ENCODE results near the gene HOGA1. TPM values are rescaled to one million over a fixed set of nuclear protein-coding genes. Genes with fewer than 3 reads are reported as not detected.
"Not testable (repeated sequence)": the region's sequence is repeated elsewhere in the genome, so short reads cannot be mapped to it uniquely, and the experiment has no call there.

HOGA1 gene
- polyA plus RNA-seq, 4 donors: 33.5 to 63.1 (median 47.4) TPM

DNA sequence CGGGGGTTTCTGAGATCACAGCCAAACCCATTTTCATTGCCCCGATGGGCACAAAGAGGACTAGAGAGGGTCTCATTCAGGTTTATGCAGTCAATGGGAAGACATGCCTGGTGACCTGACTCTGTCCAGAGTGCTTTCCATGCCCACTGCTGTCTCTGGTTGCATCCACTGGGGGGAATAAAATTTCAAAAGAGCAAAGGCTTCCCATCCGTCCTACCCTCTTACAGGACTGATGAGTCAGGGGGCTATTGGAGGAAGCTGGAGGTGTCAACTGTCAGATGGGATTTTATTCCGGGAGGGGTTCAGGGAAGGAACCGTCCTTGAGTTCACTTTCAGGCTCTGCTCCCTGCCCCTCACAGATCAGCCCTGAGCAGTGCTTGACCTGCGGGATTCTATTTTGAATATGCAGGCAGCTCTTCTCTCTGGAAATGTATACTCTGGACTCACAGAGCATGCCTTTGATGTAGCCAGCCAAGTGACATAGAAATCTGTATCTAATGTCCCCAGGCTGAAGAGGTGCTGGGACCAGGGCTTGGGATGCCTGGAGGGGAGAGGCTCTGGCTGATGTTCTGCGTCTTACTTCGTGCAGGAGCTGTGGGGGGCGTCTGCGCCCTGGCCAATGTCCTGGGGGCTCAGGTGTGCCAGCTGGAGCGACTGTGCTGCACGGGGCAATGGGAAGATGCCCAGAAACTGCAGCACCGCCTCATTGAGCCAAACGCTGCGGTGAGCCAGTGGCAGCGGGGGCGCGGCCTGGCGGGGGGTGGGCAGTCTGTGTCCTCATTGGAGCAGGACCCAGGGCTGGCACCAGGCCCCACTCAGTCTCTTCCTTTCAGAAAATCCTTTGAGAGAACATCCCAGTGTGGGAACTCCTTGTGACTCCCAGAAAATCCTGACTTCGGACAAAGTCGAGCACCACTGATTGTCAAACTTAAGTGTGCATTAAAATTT, 17.4 kb downstream of the HOGA1 start:
- DNase-seq (ENCODE audit: low read depth in 4 of 4, low spot score in 2 of 4): no peak

DNA sequence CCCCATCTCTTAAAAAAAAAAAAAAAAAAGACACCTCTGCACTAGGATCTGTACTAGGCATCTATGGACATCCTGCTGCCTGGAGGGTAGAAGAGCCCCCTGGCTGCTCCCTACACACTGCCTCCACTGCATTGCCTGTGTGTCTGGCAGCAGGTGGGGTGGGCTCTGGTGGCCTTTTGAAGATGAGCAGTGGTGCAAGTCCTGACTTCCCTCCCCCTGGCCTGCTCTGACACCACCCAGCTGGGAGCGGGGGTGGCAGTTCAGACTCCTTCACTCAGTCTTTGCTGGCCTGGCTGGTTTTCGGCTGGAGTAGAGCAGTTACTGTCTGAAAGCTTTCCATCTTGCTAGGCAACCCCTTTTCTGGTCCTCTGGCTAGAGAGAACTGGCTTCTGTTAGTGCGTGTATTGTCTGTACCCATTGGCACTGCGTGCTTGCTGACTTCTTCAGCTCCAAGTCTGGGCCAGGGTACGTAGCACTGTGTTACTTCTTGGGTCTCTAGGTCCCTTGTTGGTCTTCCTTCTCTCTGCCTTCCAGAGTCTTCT, 23.0 kb downstream of the HOGA1 start:
- DNase-seq (ENCODE audit: low read depth in 4 of 4, low spot score in 2 of 4): no peak

DNA sequence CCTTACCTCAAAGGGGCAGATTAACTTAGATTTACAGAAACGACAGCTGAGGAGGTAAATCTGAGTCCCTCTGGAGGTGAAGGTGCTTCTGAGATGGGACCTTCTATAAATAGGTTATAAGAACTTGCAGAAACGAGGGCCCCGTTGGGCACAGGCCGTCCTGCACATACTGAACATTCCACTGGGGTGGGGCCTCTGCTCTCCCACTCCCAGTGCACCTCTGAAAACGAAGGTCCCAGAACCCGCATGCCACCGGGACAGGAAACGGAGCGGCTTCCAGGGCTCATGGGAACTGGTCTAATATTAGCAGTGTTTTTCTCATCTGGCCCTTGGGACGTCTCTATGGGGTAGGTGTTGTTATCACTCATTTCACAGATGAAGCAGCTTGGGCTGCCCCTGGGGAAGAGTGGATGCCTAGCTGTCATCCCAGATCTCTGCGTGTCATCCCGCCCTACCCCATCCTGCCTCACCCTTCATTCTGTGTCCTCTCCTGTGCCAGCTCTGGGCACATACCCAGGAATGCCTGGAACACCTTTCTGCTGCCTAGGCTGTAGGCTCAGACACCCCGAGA, 24.9 kb downstream of the HOGA1 start:
- DNase-seq (ENCODE audit: low read depth in 4 of 4, low spot score in 2 of 4): no peak

DNA sequence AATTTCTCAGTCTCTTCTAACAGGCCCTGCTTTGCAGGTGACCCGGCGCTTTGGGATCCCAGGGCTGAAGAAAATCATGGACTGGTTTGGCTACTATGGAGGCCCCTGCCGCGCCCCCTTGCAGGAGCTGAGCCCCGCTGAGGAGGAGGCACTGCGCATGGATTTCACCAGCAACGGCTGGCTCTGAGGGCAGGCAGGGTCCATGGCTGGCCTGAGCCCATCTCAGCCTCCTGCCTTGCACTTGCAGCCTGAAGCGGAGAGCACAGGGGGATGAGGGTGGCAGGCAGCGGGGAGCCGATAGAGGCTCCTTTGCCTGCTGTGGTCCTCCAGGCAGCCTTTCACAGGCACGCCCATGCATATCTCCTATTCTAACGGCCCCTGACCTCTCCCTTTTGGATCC, 27.3 kb downstream of the HOGA1 start:
- no peak for DNase-seq (ENCODE audit: low read depth in 4 of 4, low spot score in 2 of 4)

DNA sequence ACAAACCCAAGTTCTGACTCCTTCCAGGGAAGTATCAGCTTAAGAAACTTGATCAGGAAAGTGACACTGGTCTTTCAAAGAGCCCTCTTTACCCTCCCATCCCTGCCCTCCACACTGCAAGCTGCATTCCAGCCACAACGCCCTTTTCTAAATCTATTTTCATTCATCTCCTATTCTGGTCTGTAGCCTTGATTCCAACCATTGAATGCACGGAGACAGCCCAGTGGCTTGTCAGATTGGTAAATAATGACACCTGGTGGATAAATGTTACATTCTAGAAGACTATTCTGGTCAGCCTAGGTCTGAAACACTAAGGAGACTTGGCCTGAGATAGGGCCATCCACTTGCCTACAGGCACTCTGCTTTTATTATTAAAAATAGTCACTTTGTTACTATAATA, 28.2 kb downstream of the HOGA1 start:
- DNase-seq (ENCODE audit: low read depth in 4 of 4, low spot score in 2 of 4): no peak

DNA sequence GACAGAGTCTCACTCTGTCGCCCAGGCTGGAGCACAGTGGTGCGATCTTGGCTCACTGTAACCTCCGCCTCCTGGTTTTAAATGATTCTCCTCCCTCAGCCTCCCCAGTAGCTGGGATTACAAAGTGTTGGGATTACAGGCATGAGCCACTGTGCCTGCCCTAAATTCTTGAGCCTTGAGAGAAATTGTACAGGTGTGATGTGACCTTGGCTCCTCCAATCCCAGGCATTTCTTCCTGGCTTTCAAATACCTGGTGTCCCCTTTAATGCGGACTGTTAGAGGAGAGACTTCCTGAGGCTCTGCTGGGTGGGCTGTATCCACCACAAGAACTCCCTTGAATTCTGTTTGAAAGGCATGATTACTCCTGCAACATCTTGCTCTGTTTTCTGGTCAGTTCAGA, 34.1 kb downstream of the HOGA1 start:
- DNase-seq (ENCODE audit: low read depth in 4 of 4, low spot score in 2 of 4): no peak

DNA sequence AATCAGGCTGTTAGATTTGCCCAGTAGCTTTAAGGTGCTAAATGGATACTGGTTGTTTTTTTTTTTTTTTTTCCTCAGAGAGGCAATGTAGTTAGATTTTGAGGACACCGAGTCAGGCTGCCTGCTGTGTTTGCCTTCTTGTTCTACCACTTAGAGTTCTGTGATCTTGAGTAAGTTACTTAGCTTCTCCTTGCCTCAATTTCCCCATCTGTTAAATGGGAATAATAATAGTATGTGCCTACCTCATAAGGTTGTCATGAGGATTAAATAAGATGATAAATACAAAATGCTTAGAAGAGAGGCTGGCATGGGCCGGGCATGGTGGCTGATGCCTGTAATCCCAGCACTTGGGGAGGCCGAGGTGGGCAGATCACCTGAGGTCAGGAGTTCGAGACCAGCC, 34.5 kb downstream of the HOGA1 start:
- no peak for DNase-seq (ENCODE audit: low read depth in 4 of 4, low spot score in 2 of 4)

DNA sequence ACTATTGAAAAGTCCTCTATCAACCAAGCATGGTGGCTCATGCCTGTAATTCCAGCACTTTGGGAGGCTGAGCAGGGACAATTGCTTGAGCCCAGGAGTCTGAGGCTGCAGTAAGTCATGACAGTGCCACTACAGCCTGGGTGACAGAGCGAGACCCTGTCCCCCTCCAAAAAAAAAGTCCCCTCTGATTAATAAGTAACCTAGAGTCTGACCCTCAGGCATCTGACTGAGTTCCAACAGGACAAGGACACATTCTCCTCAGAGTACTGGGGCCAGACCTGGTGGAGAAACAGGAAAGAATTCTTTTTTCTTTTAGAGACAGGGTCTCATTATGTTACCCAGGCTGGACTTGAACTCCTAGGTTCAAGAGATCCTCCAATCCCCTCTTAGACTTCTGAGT, 39.1 kb downstream of the HOGA1 start:
- DNase-seq (ENCODE audit: low read depth in 4 of 4, low spot score in 2 of 4): no peak

DNA sequence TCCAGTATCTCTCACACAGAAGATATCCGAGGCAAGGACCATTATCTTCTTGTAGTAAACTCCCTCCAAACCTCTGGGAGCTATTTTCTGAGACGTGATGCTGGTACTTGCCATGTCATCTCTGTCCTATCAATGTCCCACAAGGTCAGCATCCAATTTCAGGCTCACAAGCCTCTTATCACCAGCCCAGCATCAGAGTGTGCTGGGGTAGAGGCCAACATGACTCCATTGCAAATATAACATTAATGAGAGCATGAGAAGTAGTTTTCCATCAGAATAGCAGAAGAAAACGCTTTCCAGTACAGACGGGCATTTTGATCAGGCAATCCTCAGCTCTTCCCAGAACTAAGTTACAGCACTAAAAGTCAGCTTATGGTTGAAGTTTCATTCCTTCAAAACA, 43.5 kb downstream of the HOGA1 start:
- no peak for DNase-seq (ENCODE audit: low read depth in 4 of 4, low spot score in 2 of 4)

DNA sequence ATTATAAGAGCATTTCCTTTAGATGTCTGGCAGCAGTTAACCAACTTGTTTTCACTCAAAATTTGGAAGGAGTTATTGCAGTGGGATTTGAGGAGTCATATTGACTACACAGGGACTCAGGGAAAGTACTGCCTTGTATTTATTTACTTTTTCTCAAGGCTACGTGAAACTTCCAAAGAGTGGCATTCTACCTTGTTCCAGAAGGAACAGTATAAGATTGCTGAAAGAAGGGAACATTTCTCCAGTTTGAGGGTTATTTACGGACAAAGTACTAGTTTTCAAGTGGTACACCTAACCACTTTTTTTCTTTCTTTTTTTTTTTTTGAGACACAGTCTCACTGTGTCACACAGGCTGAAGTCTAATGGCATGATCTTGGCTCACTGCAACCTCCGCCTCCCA, 44.0 kb downstream of the HOGA1 start:
- DNase-seq (ENCODE audit: low read depth in 4 of 4, low spot score in 2 of 4): no peak

DNA sequence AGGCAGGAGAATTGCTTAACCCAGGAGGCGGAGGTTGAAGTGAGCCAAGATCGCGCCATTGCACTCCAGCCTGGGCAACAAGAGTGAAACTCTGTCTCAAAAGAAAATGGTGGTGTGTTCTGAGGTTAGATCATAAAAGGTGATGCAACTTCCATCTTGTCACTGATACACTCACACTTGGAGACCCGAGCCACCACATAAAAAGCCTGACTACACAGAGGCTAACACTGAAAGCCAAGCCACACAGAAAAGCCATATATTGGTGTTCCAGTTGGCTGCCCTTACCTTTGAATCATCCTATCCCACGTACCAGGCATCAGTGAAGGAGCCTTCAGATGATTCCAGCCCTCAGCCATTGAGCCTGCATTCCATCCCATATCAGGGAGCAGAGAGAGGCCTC, 45.1 kb downstream of the HOGA1 start:
- no peak for DNase-seq (ENCODE audit: low read depth in 4 of 4, low spot score in 2 of 4)

DNA sequence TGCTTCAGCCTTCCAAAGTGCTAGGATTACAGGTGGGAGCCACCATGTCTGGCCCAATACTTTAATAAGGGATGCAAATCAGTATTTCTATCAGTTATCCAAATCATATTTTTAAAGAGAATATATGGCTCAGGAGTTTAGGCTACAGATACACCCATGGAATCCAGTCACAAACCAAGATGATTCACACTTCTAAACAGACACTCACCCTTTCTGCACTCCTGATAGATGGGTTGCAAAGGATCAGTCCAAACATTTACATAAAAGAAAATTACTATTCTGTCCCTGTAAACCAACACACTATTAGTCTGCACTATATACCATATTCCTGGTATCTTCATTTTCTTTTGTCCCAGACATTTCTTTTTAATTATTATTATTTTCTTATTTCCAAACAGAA, 46.9 kb downstream of the HOGA1 start:
- no peak for DNase-seq (ENCODE audit: low read depth in 4 of 4, low spot score in 2 of 4)

DNA sequence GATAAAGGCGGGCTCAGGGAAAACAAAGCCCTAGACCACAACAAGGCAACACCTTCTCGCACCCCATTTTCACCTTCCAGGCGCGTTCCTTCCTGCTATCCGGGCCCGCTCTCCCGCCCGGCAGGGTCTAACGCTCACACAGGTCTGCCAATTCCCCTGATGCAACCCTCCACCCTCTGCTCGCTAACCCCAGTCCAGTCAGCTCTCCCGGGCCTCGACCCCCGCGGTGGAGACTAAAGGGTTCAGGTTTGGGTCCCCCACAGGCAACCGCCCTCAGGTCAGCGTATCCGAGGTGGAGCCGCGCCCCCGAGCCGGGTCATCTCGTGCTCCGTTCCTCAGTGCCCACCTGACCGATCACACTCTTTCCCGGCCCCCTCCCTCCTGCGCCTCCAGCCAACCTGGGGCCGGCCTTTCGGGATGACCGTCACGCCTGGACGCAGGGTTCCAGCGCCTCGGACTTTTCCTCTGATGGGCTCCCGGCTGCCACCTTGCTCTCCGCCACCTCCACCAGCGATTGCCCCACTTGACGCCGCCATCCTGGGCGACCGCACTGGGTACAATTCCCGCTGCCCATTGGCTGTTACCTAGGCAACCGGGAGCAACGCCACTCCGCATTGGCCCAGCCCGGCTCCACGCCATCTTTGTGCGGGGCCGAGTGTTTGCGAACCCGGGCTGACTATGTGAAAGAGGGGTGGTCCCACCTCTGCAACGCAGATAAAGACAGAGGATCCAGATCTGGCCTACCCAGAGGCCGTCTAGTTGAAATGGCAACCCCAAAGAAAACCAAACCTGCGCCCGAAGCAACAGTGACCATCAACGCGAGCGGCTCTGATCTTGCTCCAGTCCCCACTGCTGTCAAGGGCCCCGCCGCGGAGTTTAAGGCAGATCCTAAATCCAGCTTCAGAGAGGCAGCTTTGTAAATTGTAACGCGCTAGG, 49.0 kb downstream of the HOGA1 start, which contains the start of gene MORN4:
TSS of gene MORN4 (minus strand) at position 552 of the 936 bp plus-strand sequence. CDS start 13,847 bp downstream, outside the sequence.
- DNase-seq (ENCODE audit: low read depth in 4 of 4, low spot score in 2 of 4): peak; percentile 86 to 90 (median 88)

DNA sequence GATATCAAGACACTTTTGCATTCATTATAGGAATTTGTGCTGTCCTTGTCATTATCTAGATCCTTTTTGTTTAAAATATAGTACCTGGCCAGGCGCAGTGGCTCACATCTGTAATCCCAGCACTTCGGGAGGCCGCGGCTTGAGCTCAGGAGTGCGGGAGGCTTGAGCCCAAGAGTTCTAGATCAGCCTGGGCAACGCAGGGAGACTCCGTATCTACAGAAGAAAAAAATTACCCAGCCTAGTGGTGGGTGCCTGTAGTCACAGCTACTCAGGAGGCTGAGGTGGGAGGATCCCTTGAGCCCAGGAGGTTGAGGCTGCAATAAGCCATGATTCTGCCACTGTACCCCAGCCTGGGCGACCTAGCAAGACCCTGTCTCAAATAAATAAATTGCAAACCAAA, 49.7 kb downstream of the HOGA1 start:
- no peak for DNase-seq (ENCODE audit: low read depth in 4 of 4, low spot score in 2 of 4)

DNA sequence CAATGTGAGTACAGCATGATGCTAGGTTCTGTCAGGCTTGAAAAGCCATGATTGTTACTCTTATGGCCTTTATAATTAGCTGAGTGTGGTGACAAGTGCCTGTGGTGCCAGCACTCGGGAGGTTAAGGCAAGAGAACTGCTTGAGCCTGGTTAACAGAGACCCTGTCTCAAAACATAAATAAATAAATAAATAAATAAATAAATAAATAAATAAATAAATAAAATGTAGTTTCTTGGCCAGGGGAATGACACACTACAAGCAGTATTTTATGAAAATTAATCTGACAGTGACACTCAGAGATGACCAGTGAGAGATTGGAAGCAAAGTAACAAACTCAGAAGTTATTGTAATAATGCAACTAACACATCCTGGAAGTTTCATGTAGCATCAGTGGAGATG, 51.4 kb downstream of the HOGA1 start:
- DNase-seq (ENCODE audit: low read depth in 4 of 4, low spot score in 2 of 4): no peak

DNA sequence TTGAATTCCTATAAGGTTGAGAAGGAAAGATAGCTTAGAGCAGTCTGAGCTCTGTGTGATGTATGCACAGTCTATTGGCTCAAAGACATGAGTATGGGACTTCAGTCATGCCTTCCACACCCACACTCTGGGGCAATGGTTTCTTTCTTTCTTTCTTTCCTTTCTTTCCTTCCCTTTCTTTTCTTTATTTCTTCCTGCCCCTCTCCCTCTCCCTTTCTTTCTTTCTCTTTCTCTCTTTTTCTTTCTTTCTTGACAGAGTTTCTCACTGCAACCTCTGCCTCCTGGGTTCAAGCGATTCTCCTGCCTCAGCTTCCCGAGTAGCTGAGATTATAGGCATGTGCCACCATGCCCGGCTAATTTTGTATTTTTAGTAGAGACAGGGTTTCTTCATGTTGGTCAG, 54.9 kb downstream of the HOGA1 start:
- not testable (repeated sequence) for DNase-seq (ENCODE audit: low read depth in 4 of 4, low spot score in 2 of 4)

DNA sequence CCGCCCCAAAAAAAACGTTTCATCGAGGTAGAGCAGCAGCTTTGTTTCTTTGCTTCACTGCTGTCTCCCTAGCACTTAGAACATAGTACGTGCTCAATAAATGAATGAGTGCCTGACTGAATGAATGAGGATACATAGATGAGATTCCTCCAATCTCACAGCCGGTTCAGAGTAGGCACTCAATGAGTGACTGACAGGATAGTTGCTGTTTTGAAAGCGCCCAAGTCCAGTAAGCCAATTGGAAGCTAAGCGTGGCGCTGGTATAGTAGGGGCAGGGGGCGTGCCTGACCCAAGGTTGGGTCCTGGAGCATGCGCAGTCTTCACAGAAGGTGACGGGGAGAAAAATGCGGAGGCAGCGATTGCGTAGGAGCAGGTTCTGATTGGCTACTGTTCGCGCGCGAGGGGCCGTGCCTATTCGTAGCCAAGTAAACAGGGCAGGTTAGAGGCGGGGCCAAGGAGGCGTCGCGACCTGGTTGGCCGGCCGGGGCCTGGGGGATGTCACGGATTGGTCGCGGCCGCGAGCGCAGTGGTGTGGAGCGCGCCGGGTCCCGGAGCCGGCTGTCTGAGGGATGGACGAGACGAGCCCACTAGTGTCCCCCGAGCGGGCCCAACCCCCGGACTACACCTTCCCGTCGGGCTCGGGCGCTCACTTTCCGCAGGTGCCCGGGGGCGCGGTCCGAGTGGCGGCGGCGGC, 56.1 kb downstream of the HOGA1 start, which contains the start of gene PI4K2A:
TSS of gene PI4K2A (plus strand) at position 498 of the 694 bp plus-strand sequence. CDS start at position 570, 72 bp downstream.
- peak; percentile 91 to 98 (median 97) for DNase-seq (ENCODE audit: low read depth in 4 of 4, low spot score in 2 of 4)

DNA sequence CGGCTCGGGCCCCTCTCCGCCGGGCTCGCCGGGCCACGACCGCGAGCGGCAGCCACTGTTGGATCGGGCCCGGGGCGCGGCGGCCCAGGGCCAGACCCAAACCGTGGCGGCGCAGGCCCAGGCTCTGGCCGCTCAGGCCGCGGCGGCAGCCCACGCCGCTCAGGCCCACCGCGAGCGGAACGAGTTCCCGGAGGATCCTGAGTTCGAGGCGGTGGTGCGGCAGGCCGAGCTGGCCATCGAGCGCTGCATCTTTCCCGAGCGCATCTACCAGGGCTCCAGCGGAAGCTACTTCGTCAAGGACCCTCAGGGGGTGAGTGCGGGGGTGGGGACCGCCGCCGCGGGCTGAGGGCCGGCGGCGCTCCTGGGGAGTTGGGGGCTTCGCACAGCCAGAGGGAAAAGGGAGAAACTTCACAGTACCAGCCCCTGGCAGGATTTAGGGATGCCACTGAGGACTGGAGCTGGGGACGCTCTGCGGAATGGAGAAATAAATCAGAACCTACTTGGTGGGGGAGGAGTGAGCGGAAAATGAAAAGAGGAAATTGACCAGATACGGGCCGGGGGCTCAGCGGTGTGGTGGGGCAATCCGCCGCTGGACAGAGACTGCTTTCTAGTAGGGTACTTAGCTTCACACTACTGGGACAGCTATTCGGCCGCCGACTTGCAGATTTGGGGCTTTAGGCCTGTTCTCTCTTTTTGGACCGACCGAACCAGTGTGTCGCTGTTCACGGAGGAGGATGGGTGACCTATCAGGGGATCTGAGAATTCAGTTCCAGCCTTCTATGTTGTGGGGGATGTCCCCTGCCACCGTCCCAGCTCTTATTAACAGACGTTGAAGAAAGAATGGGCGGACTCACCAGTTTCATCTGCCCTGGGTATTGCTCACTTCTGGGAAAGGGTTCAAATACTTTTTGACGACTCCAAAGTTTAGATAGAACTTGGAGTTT, 57.0 kb downstream of the HOGA1 start:
- DNase-seq (ENCODE audit: low read depth in 4 of 4, low spot score in 2 of 4): no peak

Data from left renal cortex interstitium (tissue), 4 donors.